CD14-positive monocyte (primary cell): ENCODE measurements around the gene TPM2. TPM values are rescaled to one million over a fixed set of nuclear protein-coding genes. Genes with fewer than 3 reads are reported as not detected.

Source experiments
- DNase-seq, 3 donors: peaks; one replicate each; pipeline ENCODE4 v3.0.0-alpha.2; 2011 to 2022
- H2AFZ ChIP-seq: 2 replicates; pipeline ENCODE4 v1.6.0; 2012; ENCODE audit warnings: mild to moderate bottlenecking, low read depth, low read length, inconsistent platforms; ENCODE audit not compliant: insufficient read depth, poor library complexity, severe bottlenecking
- H3K27ac ChIP-seq, 2 donors: 1 replicate in 1 of 2; 2 replicates in 1 of 2; pipeline ENCODE4 v1.5.1; 2012 to 2013; ENCODE audit warnings: low read length in 2 of 2, control low read depth in 1 of 2, inconsistent platforms in 1 of 2, low read depth in 1 of 2, mild to moderate bottlenecking in 1 of 2
- H3K27me3 ChIP-seq, 2 donors: one replicate each; pipeline versions ENCODE4 v1.6.0 to v1.6.1; 2011 to 2013; ENCODE audit warnings: low read length in 2 of 2; ENCODE audit not compliant: control insufficient read depth in 2 of 2, insufficient read depth in 2 of 2
- H3K36me3 ChIP-seq, 2 donors: replicated peaks in 1 of 2; 1 replicate in 1 of 2; 2 replicates in 1 of 2; pipeline versions ENCODE4 v1.5.1 to v1.6.1; 2012 to 2013; ENCODE audit warnings: low read length in 2 of 2, control low read depth in 1 of 2, inconsistent platforms in 1 of 2, mild to moderate bottlenecking in 1 of 2; ENCODE audit not compliant: insufficient read depth in 2 of 2, control insufficient read depth in 1 of 2
- H3K4me1 ChIP-seq, 2 donors: 1 replicate in 1 of 2; 2 replicates in 1 of 2; pipeline versions ENCODE4 v1.5.1 to v1.6.1; 2012 to 2013; ENCODE audit warnings: low read length in 2 of 2, control low read depth in 1 of 2, inconsistent platforms in 1 of 2, mild to moderate bottlenecking in 1 of 2, moderate library complexity in 1 of 2; ENCODE audit not compliant: insufficient read depth in 2 of 2, control insufficient read depth in 1 of 2
- H3K4me2 ChIP-seq: replicated peaks from 2 replicates; pipeline ENCODE3; 2012; ENCODE audit warnings: low read length, moderate library complexity, mild to moderate bottlenecking; ENCODE audit not compliant: poor library complexity, severe bottlenecking; ENCODE audit errors: extremely low read depth
- H3K4me3 ChIP-seq, 3 experiments: fragments of 200-600 bp in 1 of 3; sonication (generic) in 1 of 3; replicated peaks in 1 of 3; 1 replicate in 2 of 3; 2 replicates in 1 of 3; pipeline ENCODE4 v1.5.1; 2011 to 2013; ENCODE audit warnings: low read length in 3 of 3, mild to moderate bottlenecking in 3 of 3, control low read depth in 2 of 3, low read depth in 2 of 3, inconsistent platforms in 1 of 3, moderate library complexity in 1 of 3
- H3K79me2 ChIP-seq: 2 replicates; pipeline ENCODE4 v1.6.0; 2012; ENCODE audit warnings: mild to moderate bottlenecking, control low read depth, inconsistent platforms, low read length, moderate library complexity; ENCODE audit not compliant: insufficient read depth
- H3K9ac ChIP-seq: 2 replicates; pipeline ENCODE4 v1.6.0; 2017; ENCODE audit warnings: low read length, mild to moderate bottlenecking; ENCODE audit not compliant: insufficient read depth, poor library complexity, severe bottlenecking
- H3K9me3 ChIP-seq, 2 donors: replicated peaks in 1 of 2; 1 replicate in 1 of 2; 2 replicates in 1 of 2; pipeline versions ENCODE4 v1.5.1 to v1.6.1; 2012 to 2013; ENCODE audit warnings: low read length in 2 of 2, control low read depth in 1 of 2; ENCODE audit not compliant: control insufficient read depth in 1 of 2, insufficient read depth in 1 of 2
- H4K20me1 ChIP-seq: 2 replicates; pipeline ENCODE4 v1.6.0; 2012; ENCODE audit warnings: mild to moderate bottlenecking, low read length, control low read depth, moderate library complexity; ENCODE audit not compliant: insufficient read depth
- H3K27ac Mint-ChIP-seq, 7 donors: one replicate each; pipeline ENCODE4 v1.8.0; 2020; ENCODE audit warnings: mild to moderate bottlenecking in 7 of 7, mixed read lengths in 7 of 7, moderate library complexity in 6 of 7, inconsistent platforms in 2 of 7
- H3K27me3 Mint-ChIP-seq, 3 donors: one replicate each; pipeline ENCODE4 v1.8.0; 2021 to 2022; ENCODE audit warnings: low read depth in 3 of 3, mild to moderate bottlenecking in 3 of 3, mixed read lengths in 3 of 3, moderate library complexity in 3 of 3, inconsistent platforms in 1 of 3
- H3K36me3 Mint-ChIP-seq, 2 donors: one replicate each; pipeline ENCODE4 v1.8.0; 2020; ENCODE audit warnings: mixed read lengths in 2 of 2, inconsistent platforms in 1 of 2, mild to moderate bottlenecking in 1 of 2
- H3K4me1 Mint-ChIP-seq: one replicate; pipeline ENCODE4 v1.8.0; 2020; ENCODE audit warnings: mild to moderate bottlenecking, mixed read lengths
- H3K4me3 Mint-ChIP-seq, 2 donors: one replicate each; pipeline ENCODE4 v1.8.0; 2020; ENCODE audit warnings: mild to moderate bottlenecking in 2 of 2, mixed read lengths in 2 of 2, moderate library complexity in 1 of 2
- H3K9me3 Mint-ChIP-seq, 7 donors: one replicate each; pipeline ENCODE4 v1.8.0; 2020 to 2022; ENCODE audit warnings: mixed read lengths in 7 of 7, mild to moderate bottlenecking in 6 of 7, moderate library complexity in 6 of 7, inconsistent platforms in 2 of 7
- WGBS: methylation state at CpG from one replicate; pipeline ENCODE4 v1.1.5; 2013; ENCODE audit warnings: missing lambda C conversion rate; ENCODE audit not compliant: insufficient coverage; 5-methylcytosine and 5-hydroxymethylcytosine counted together
- intact Hi-C, 2 donors: fragments of 100-400 bp; cut with micrococcal nuclease; formaldehyde crosslinking; loops; one replicate each; pipeline versions ENCODE4 v1.15.0 to v1.15.1; 2023
- polyA plus RNA-seq, 3 donors: library from polyadenylated mRNA; depleted of rRNA in 1 of 3; unstranded in 2 of 3; stranded (reverse) in 1 of 3; fragments of 300-500 nt in 2 of 3; fragments of >200 nt in 1 of 3; fragmentation: Illumina TruSeq in 2 of 3; gene quantifications; 1 replicate in 2 of 3; 2 replicates in 1 of 3; pipeline ENCODE4 v1.2.3, GENCODE V29; 2012 to 2021
- TF ChIP-seq, protein P1 (sequence below): fragments of 200-600 bp; IDR thresholded peaks from one replicate; pipeline ENCODE4 v1.8.0; 2022; ENCODE audit warnings: antibody characterized with exemption, mild to moderate bottlenecking

Gene TPM2
- polyA plus RNA-seq, 3 donors: 7.7 TPM; not detected in 2

DNA sequence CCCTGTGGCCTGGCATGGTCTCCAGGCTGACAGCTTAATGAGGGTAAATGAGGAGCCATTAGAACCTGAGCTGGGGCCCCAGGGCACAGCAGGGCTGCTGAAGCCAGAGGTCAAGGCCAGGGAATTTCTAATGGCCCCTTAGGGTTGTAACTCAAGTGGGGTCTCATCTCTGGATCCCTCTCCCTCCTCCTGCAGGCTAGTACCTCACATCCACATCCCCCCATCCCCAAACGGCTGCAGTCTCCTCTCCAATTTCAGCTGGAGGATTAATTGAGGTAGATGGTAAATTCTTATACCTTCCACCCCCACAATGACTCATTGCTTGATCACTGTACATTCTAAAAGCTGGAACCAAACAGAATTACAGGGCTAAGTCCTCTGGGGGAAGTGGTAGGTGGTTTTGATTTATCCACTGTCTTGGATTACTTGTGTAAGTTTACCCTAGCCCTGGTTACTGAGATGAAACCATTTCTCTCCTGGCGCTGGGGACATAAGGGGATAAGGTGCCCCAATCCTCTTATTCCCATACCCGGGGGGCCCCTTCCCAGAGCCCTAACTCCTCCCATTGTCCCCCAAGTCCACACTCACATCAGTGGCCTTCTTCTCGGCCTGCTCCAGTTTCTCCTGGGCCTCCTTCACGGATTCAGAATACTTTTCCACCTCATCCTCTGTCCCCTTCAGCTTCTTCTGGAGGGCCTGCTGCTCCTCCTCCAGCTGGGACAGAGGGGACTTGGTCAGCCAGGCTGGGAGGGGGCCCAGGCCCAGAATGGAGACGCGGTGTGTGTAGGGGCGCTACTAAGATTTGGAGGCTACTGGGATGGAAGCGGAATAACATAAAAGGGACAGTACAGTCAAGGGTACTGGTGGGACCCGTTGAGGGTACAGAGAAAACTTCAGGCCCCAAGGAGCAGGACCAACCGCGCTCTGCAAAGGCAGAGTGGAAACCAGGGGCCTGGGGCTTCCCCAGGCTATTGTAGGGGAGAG is 875 bp downstream of the TPM2 start:
- no peak overlapping the region for H3K4me2 ChIP-seq
- H3K9me3 ChIP-seq: no peaks in the 10 kb centered on the region
- H3K4me1 Mint-ChIP-seq: peaks cover 10% of the 10 kb centered on the region
- no peaks in the 10 kb centered on the region for H3K36me3 Mint-ChIP-seq
- DNase-seq: no peak
- peak overlapping the region; percentile 69 to 70 for H3K4me3 Mint-ChIP-seq
- H3K36me3 ChIP-seq: no peaks in the 10 kb centered on the region
- H3K27ac Mint-ChIP-seq: peak overlapping the region in 1 of 7 donors; percentile 33
- 96% methylated on average over 11 of the region's 12 CpGs for WGBS
- H3K27ac ChIP-seq: no peak overlapping the region
- intact Hi-C loops: no loop called here
- no peak overlapping the region for H3K4me3 ChIP-seq
- no peaks in the 10 kb centered on the region for H3K79me2 ChIP-seq
- H3K9ac ChIP-seq: no peak overlapping the region
- H2AFZ ChIP-seq: no peak overlapping the region
- H3K27me3 Mint-ChIP-seq: peaks cover 4 to 25% (median 6%) of the 10 kb centered on the region in 3 donors
- H3K27me3 ChIP-seq: peaks cover 0 to 15% of the 10 kb centered on the region in 2 donors
- no peaks in the 10 kb centered on the region for H4K20me1 ChIP-seq
- TF ChIP-seq, protein P1, sequence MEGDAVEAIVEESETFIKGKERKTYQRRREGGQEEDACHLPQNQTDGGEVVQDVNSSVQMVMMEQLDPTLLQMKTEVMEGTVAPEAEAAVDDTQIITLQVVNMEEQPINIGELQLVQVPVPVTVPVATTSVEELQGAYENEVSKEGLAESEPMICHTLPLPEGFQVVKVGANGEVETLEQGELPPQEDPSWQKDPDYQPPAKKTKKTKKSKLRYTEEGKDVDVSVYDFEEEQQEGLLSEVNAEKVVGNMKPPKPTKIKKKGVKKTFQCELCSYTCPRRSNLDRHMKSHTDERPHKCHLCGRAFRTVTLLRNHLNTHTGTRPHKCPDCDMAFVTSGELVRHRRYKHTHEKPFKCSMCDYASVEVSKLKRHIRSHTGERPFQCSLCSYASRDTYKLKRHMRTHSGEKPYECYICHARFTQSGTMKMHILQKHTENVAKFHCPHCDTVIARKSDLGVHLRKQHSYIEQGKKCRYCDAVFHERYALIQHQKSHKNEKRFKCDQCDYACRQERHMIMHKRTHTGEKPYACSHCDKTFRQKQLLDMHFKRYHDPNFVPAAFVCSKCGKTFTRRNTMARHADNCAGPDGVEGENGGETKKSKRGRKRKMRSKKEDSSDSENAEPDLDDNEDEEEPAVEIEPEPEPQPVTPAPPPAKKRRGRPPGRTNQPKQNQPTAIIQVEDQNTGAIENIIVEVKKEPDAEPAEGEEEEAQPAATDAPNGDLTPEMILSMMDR: no peak
- peaks cover 14 to 21% of the 10 kb centered on the region in 2 donors for H3K4me1 ChIP-seq
- peaks cover 0 to 3% (median 0%) of the 10 kb centered on the region in 7 donors for H3K9me3 Mint-ChIP-seq

DNA sequence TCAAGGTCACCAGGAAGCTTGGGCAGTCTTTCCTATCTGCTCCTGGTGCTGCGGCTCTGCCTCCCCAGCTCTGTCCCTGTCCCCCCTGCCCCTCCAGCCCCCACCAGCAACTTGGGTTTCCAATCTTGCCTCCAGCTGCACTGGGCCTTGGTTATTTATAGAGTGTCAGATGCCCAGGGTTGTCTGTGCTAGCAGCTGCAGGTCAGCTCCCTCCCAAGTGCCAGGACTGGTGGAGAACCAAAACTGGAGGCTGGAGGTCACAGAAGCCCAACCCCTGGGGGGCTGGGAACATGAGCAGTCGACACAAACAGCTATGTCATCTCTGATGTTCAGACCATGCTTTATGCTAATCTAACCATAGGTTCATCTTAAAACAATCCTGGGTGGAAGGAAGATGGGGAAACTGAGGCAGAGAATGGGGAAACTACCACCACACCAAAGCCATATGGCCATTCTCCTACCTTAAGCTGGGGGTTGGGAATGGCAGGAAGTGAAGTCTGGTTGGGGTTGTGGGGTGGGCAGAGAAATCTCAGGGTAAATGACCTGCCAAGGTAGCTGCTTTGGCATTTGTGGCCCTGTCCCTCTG is 1.7 kb downstream of the TPM2 start:
- Histone ChIP-seq H2AFZ (no peak overlapping the region), H3K27me3 (peaks cover 0 to 15% of the 10 kb centered on the region in 2 donors), H3K4me3 (no peak overlapping the region), H3K79me2 (no peaks in the 10 kb centered on the region), H3K9ac (no peak overlapping the region), H3K36me3 (no peaks in the 10 kb centered on the region), H3K27ac (no peak overlapping the region), H4K20me1 (no peaks in the 10 kb centered on the region), H3K4me1 (peaks cover 14 to 21% of the 10 kb centered on the region in 2 donors), H3K9me3 (no peaks in the 10 kb centered on the region), H3K4me2 (no peak overlapping the region)
- intact Hi-C loops: no loop called here
- Mint-ChIP-seq H3K27me3 (peaks cover 4 to 24% (median 6%) of the 10 kb centered on the region in 3 donors), H3K4me1 (peaks cover 10% of the 10 kb centered on the region), H3K36me3 (no peaks in the 10 kb centered on the region), H3K4me3 (no peak overlapping the region), H3K9me3 (peaks cover 0 to 3% (median 0%) of the 10 kb centered on the region in 7 donors), H3K27ac (no peak overlapping the region)
- no peak for DNase-seq
- WGBS: 100% methylated on average over 1 of the region's 2 CpGs
- TF ChIP-seq, protein P1: no peak
